Measurements from ENCODE around the gene POLR2J. TPM values are rescaled to one million over a fixed set of nuclear protein-coding genes. Genes with fewer than 3 reads are reported as not detected.

Gene POLR2J
- total RNA-seq, 1 donor from 2014 or later = 49.5 TPM

- Mint-ChIP-seq H3K36me3 (ENCODE audit: low read depth) (peaks cover 40% of the 10 kb centered on the region), H3K4me3 (peak overlapping the region; percentile 89), H3K27ac (peak overlapping the region; percentile 72), H3K9me3 (no peaks in the 10 kb centered on the region), H3K4me1 (peaks cover 62% of the 10 kb centered on the region), H3K27me3 (no peaks in the 10 kb centered on the region)
- TF ChIP-seq CTCF (IDR thresholded peaks at IDR 0.05) = no peak
- ATAC-seq (ENCODE audit: low read depth) (no peak), DNase-seq (no peak)
- intact Hi-C loops (cut with micrococcal nuclease) = no loop called here
- ChIA-PET POLR2A (interaction anchor here (0.6 to 8.8 kb wide), 4 partner anchors 11 to 41 kb away, joined by 3 to 226 read pairs (median 54); no protein-coding TSS in a partner anchor), CTCF (interaction anchor here (1.8 to 2.2 kb wide), 2 partner anchors 14 to 23 kb away, joined by 6 to 15 read pairs; no protein-coding TSS in a partner anchor)
These were observed 42.6 kb downstream of the POLR2J start for GRCh38 chr7:102436118-102436517.

GRCh38 chr7:102434039-102434486 is 44.7 kb downstream of the POLR2J start:
- no peaks in the 10 kb centered on the region for H3K9me3 Mint-ChIP-seq
- peaks cover 76% of the 10 kb centered on the region for H3K4me1 Mint-ChIP-seq
- DNase-seq (peak; percentile 35), ATAC-seq (ENCODE audit: low read depth) (peak; percentile 4)
- H3K27me3 Mint-ChIP-seq = no peaks in the 10 kb centered on the region
- peak overlapping the region; percentile 89 for H3K4me3 Mint-ChIP-seq
- intact Hi-C loops (cut with micrococcal nuclease) = loop anchor here (1.0 kb wide), 1 partner anchor 8 kb away; no protein-coding TSS in a partner anchor
- peaks cover 30% of the 10 kb centered on the region for H3K36me3 Mint-ChIP-seq (ENCODE audit: low read depth)
- POLR2A ChIA-PET = interaction anchor here (0.6 to 32.9 kb wide), 7 partner anchors 9 to 1050 kb away, joined by 3 to 886 read pairs (median 9); partner anchors contain the start of gene PRKRIP1
- TF ChIP-seq CTCF (IDR thresholded peaks at IDR 0.05) = no peak
- H3K27ac Mint-ChIP-seq = peak overlapping the region; percentile 87
- CTCF ChIA-PET = interaction anchor here (0.9 to 2.2 kb wide), 2 partner anchors 12 to 21 kb away, joined by 4 to 15 read pairs; no protein-coding TSS in a partner anchor

- peak within 1 kb of the TSS; percentile 89 for H3K4me3 Mint-ChIP-seq
- H3K36me3 Mint-ChIP-seq (ENCODE audit: low read depth) = peaks cover 24% of the 10 kb centered on the region
- ChIA-PET CTCF (interaction anchor here (1.1 to 2.3 kb wide), 4 partner anchors 17 to 29 kb away, joined by 4 to 15 read pairs (median 8); no protein-coding TSS in a partner anchor), POLR2A (interaction anchor here (0.6 to 32.9 kb wide), 11 partner anchors 8 to 1049 kb away, joined by 3 to 886 read pairs (median 4); partner anchors contain the start of genes ALKBH4, LRWD1 and PRKRIP1)
- no peak for TF ChIP-seq CTCF (IDR thresholded peaks at IDR 0.05)
- ATAC-seq (ENCODE audit: low read depth) = peak; percentile 57
- intact Hi-C loops (cut with micrococcal nuclease) = loop anchor here (1.0 to 2.0 kb wide), 3 partner anchors 7 to 31 kb away; partner anchors contain the start of genes ALKBH4 and LRWD1
- peak within 1 kb of the TSS; percentile 100 for H3K27ac Mint-ChIP-seq
- peak; percentile 89 for DNase-seq
- H3K27me3 Mint-ChIP-seq = no peaks in the 10 kb centered on the region
- no peaks in the 10 kb centered on the region for H3K9me3 Mint-ChIP-seq
- H3K4me1 Mint-ChIP-seq = peaks cover 80% of the 10 kb centered on the region
These were observed 45.3 kb downstream of the POLR2J start, which contains the start of gene ORAI2 for GRCh38 chr7:102433219-102434038. TSS of gene ORAI2 (plus strand) at chr7:102433575. CDS start at chr7:102438957, 5,382 bp downstream.

- Mint-ChIP-seq H3K4me3 (peak overlapping the region; percentile 79), H3K4me1 (peaks cover 84% of the 10 kb centered on the region), H3K27ac (peak overlapping the region; percentile 100), H3K9me3 (no peaks in the 10 kb centered on the region), H3K36me3 (ENCODE audit: low read depth) (peaks cover 22% of the 10 kb centered on the region), H3K27me3 (no peaks in the 10 kb centered on the region)
- ATAC-seq (ENCODE audit: low read depth) (peak; percentile 57), DNase-seq (no peak)
- TF ChIP-seq CTCF (IDR thresholded peaks at IDR 0.05) = no peak
- intact Hi-C loops (cut with micrococcal nuclease) = loop anchor here (1.0 to 2.0 kb wide), 2 partner anchors 9 to 32 kb away; partner anchors contain the start of genes ALKBH4 and LRWD1
- POLR2A ChIA-PET = interaction anchor here (0.6 to 32.9 kb wide), 9 partner anchors 7 to 690 kb away, joined by 3 to 886 read pairs (median 6); partner anchors contain the start of genes ALKBH4, LRWD1 and PRKRIP1
- CTCF ChIA-PET = interaction anchor here (0.8 to 2.3 kb wide), 4 partner anchors 17 to 28 kb away, joined by 4 to 9 read pairs (median 7); no protein-coding TSS in a partner anchor
These were observed 46.1 kb downstream of the POLR2J start for GRCh38 chr7:102432442-102433218.
